Kidney (tissue), 14 donors: ENCODE data around the gene PTBP3. TPM values are rescaled to one million over a fixed set of nuclear protein-coding genes. Genes with fewer than 3 reads are reported as not detected.

Source experiments
- DNase-seq, 5 donors: peaks; one replicate each; pipeline ENCODE4 v3.0.0-alpha.2; 2013 to 2020
- FAIRE-seq: peaks from 2 replicates; lab custom pipeline; 2012; peaks lifted over from hg19 to GRCh38; lab: Jason Lieb, UNC
- H3K27ac ChIP-seq, 2 donors: one replicate each; pipeline ENCODE4 v1.7.0; 2013; ENCODE audit warnings: low read depth in 2 of 2, low read length in 2 of 2, inconsistent platforms in 1 of 2
- H3K27me3 ChIP-seq: one replicate; pipeline ENCODE4 v1.7.1; 2013; ENCODE audit warnings: low read length, inconsistent platforms; ENCODE audit not compliant: control insufficient read depth, insufficient read depth
- H3K36me3 ChIP-seq, 3 donors: one replicate each; pipeline versions ENCODE4 v1.7.0 to v1.7.1; 2013; ENCODE audit warnings: low read length in 3 of 3, control low read depth in 1 of 3, inconsistent platforms in 1 of 3; ENCODE audit not compliant: insufficient read depth in 3 of 3, control insufficient read depth in 2 of 3
- H3K4me1 ChIP-seq, 3 donors: one replicate each; pipeline versions ENCODE4 v1.7.0 to v1.7.1; 2013; ENCODE audit warnings: low read length in 3 of 3, inconsistent platforms in 1 of 3, low read depth in 1 of 3; ENCODE audit not compliant: control insufficient read depth in 2 of 3, insufficient read depth in 2 of 3
- H3K4me3 ChIP-seq, 3 donors: one replicate each; pipeline versions ENCODE4 v1.7.0 to v1.8.1; 2013; ENCODE audit warnings: low read length in 3 of 3, control low read depth in 1 of 3, inconsistent platforms in 1 of 3
- H3K9ac ChIP-seq, 3 donors: one replicate each; pipeline versions ENCODE4 v1.7.0 to v1.7.1; 2013; ENCODE audit warnings: low read length in 3 of 3, control low read depth in 1 of 3, inconsistent platforms in 1 of 3
- H3K9me3 ChIP-seq, 3 donors: one replicate each; pipeline versions ENCODE4 v1.7.0 to v1.7.1; 2013; ENCODE audit warnings: low read length in 3 of 3, control low read depth in 1 of 3, inconsistent platforms in 1 of 3; ENCODE audit not compliant: control insufficient read depth in 2 of 3, insufficient read depth in 1 of 3
- CTCF ChIP-seq: IDR thresholded peaks from 3 replicates; pipeline ENCODE4 v1.5.1; 2012; ENCODE audit warnings: mild to moderate bottlenecking, moderate library complexity, borderline replicate concordance; ENCODE audit not compliant: insufficient read depth; ENCODE audit errors: extremely low read depth
- intact Hi-C: fragments of 100-400 bp; cut with DNase I; formaldehyde crosslinking; loops from one replicate; pipeline ENCODE4 v1.11.1; 2022
- polyA plus RNA-seq: library from polyadenylated mRNA; stranded (reverse); fragments of 350-450 nt; fragmentation: Illumina TruSeq; extraction: RNeasy Lipid Tissue Mini Kit (QIAGEN cat#74804); gene quantifications from one replicate; pipeline ENCODE4 v1.2.3, GENCODE V29; 2014; ENCODE audit warnings: low read depth, low replicate concordance; ENCODE audit not compliant: insufficient read depth
- total RNA-seq: library from RNA; stranded (reverse); fragmentation: NEBNext Ultra II Directional; extraction: Animal tissue kit (Norgen Biotek cat#: 25700); gene quantifications from one replicate; pipeline ENCODE4 v1.2.1, GENCODE V29; 2021
- donor health status: control.
- donor health status: control.
- donor health status: control.
- donor health status: control.
- donor health status: control.
- donor health status: DM: yes; HTN: yes; CAD: no.
- donor health status: Normal renal cell carcinoma (clear cell type).

The PTBP3 gene
- total and polyA plus RNA-seq, 2 donors from 2014 or later: 14.0 to 86.6 TPM

- no peak for TF ChIP-seq CTCF
- Histone ChIP-seq H3K9me3 (no peaks in the 10 kb centered on the region), H3K4me1 (peaks cover 0 to 2% (median 0%) of the 10 kb centered on the region in 3 donors), H3K9ac (no peak overlapping the region), H3K4me3 (no peak overlapping the region), H3K27me3 (no peaks in the 10 kb centered on the region), H3K36me3 (no peaks in the 10 kb centered on the region), H3K27ac (no peak overlapping the region)
- DNase-seq (no peak), FAIRE-seq (no peak)
- intact Hi-C loops: no loop called here
Observed at GRCh38 chr9:112188884-112189283, 144.5 kb downstream of the PTBP3 start.

DNA sequence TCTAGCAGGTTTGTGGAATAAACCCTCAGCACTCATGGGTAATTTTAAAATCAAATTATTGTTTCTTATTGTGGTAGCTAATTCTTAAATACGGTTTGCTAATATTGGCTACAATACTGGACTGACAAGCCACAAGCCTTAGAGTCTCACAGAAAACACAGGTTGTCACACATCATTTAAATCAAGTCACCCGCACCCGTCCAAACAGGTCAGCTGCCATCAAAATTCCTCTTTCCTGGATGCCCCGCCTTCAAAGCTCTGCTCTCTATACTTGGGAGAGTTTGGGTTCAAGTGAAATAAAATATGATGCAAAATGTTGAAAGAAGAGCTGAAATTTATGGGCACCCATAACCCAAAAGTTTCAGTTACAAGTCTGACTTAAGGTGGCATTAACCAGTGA lies 146.0 kb downstream of the PTBP3 start:
- Histone ChIP-seq H3K4me1 (no peaks in the 10 kb centered on the region), H3K27ac (no peak overlapping the region), H3K27me3 (no peaks in the 10 kb centered on the region), H3K9ac (no peak overlapping the region), H3K9me3 (no peaks in the 10 kb centered on the region), H3K36me3 (no peaks in the 10 kb centered on the region), H3K4me3 (no peak overlapping the region)
- no peak for TF ChIP-seq CTCF
- intact Hi-C loops: no loop called here
- FAIRE-seq (no peak), DNase-seq (peak in 3 of 5 donors; percentile 54 to 83 (median 75))

DNA sequence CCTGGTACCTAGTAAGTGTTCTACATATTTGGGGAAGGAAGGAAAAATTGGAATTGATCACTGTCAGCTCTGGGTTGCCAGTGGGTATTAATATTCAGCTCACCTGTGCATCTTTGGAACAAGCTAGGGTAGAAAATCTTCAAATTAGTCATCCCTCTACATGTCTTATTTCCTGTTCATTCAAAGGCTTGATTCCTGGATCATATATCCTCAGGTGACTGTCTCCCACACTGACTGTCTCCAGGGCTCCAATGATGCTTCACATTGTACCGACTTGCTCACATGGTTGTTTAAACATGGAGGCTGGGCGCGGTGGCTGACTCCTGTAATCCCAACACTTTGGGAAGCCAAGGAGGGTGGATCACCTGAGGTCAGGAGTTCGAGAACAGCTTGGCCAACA lies 146.7 kb downstream of the PTBP3 start:
- Histone ChIP-seq H3K9ac (no peak overlapping the region), H3K36me3 (no peaks in the 10 kb centered on the region), H3K4me3 (no peak overlapping the region), H3K27ac (peak overlapping the region in 1 of 2 donors; percentile 17), H3K9me3 (no peaks in the 10 kb centered on the region), H3K27me3 (no peaks in the 10 kb centered on the region), H3K4me1 (no peaks in the 10 kb centered on the region)
- DNase-seq (no peak), FAIRE-seq (no peak)
- no peak for TF ChIP-seq CTCF
- intact Hi-C loops: no loop called here

DNA sequence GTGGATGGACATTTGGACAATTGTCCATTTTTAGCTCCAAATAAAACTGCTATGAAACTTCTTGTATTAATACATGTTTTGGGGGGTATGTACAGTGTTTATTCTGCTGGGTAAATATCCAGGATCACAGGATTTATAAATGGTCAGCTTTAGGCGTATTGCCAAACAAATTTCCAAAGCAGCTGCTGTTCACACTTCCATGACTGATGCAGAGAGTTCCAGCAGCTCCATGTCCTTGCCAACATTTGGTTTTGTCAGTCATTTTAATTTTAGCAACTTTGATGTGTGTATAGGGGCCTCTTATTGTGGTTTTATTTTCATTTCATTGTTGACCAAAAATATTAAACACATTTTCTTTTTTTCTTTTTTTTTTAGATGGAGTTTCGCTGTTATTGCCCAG lies 148.5 kb downstream of the PTBP3 start:
- DNase-seq: no peak
- Histone ChIP-seq H3K9me3 (no peaks in the 10 kb centered on the region), H3K27me3 (no peaks in the 10 kb centered on the region), H3K27ac (no peak overlapping the region), H3K9ac (no peak overlapping the region), H3K4me1 (peaks cover 0 to 8% (median 4%) of the 10 kb centered on the region in 3 donors), H3K36me3 (no peaks in the 10 kb centered on the region), H3K4me3 (no peak overlapping the region)
- FAIRE-seq: no peak
- TF ChIP-seq CTCF: no peak
- intact Hi-C loops: no loop called here
